ENCODE data around the gene CCL14.
"Not testable (repeated sequence)": the region's sequence is repeated elsewhere in the genome, so short reads cannot be mapped to it uniquely, and the experiment has no call there.

Gene CCL14

DNA sequence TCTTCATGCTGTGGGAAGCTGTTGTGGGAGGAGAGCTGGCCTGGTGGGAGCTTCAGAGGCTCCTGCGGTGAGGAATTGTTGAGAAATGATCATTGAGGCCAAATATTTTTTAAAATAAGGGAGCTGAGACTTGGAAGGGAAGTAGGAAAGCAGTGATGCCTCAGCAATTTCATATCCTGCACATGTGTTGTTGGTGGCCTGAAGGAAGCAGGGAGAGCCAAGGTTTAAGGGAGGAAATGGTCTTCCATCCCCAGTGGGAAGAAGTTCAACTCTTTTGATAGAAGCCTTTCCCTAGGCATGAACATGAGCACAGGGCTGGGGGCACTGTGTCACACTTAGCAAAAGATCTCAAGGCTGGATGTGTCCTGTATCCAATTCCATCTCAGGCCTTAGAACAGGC is at the start of gene CCL14:
Gene CCL14, minus strand, starts transcription at position 87 of the 400 bp plus-strand sequence. Its CDS starts 80 bp downstream, at position 7.
- DNase-seq (ENCODE audit: low read depth, low spot score): no peak

DNA sequence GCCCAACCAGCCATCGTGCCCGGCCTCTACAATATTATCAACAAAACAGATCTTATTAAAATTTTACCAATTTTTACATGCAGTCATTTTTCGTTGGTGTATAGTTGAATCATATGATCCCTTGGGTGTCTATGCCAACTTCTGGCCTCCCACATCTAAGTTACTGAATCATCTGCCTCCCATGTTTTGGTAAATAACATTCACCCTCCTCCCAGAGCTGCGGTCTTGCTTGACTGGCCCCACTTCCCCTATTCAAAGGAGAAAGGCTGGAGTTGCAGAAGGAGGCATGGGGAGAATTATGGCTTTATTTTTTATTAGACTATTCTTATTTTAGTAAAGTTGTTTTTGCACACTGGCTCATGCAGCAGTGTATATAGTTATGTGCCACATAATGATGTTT is 49.7 kb upstream of the CCL14 start:
- no peak for DNase-seq (ENCODE audit: low read depth, low spot score)

DNA sequence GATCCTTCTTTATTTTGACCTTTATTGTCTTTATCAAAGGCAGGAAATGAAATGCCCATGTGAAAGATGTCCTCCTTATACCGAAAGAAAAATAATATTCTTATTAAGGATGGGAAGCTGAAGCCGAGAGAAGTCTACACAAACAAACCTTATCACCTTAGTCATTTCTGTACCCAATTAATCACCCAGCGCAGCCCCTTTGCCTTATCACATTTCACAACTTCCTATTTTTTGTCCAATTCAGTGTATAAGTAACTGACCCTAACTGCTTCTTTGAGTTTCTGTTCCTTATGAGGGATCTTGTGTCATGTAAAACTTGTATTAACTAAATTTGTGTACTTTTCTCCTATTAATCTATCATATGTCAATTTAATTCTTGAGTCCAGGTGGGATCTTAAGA is 47.6 kb upstream of the CCL14 start:
- DNase-seq (ENCODE audit: low read depth, low spot score): no peak

DNA sequence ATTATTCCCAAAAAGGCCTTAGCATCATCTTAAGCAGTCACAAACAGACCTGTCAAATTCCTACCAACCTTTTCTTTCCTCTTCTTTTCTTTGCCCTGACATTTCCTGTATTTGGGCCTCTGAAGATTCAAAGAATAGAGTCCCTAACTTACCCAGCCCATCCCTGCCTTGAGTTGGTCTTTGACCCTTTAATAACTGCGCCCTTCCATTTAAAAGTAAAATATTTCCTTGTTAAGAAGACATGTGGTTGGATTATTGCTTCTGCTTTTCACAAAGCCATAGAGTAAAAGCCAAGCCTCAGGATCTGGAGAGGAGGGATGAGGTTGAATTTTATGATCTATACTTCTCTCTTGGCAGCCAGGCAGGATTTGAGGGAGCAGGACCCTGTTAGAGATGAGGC is 44.4 kb upstream of the CCL14 start:
- no peak for DNase-seq (ENCODE audit: low read depth, low spot score)

DNA sequence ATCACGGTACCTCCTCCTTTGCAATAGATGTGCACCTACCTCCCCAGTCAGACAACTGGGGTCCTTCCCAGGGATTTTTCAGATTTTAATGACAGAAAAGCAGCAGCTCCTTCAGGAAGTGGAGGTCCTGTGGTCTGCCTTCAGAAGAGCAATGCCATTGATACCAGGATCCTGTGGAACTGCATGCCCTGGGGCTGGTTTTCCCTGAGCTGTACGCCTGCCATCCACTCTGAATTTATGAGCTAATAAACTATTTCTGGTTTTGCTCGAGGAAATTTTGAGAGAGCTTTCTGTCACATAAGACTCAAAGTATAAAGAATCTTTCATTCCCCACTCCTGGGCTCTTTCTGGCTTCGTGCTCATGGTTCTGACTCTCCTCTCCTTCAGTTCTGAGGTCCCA is 41.2 kb upstream of the CCL14 start:
- DNase-seq (ENCODE audit: low read depth, low spot score): no peak

DNA sequence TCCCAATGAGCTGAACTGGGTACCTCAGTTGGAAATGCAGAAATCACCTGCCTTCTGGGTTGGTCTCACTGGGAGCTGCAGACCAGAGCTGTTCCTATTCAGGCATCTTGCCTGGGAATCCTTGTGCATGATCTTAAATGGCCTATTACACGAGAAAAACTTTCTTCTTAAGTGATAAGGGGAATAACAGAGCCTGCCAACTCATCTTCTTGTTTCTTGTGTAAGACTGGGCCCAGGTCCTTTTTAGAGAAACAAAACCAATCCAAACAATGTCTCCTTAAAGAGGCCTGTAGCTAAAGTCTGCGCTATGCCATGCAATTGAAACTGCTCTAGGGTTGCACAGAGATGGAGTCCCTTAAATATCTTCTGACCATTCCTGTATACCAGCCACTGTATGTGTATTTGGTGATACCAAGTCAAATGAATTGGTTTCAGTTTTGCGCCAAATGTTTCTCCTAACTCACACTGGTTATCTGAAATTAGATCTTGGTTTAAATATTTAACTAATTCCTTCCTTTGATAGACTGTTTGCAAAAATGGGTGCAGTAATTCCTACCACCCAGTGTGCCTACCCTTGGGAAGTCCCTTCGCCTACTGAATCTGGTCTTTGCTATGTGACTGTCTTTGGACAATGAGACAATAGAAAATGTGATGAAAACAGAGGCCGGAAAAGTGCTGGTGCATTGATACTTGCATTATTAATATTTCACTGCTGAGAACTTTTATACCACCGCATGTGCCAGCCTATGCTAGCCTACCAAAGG is 37.8 kb upstream of the CCL14 start:
- DNase-seq (ENCODE audit: low read depth, low spot score): no peak

DNA sequence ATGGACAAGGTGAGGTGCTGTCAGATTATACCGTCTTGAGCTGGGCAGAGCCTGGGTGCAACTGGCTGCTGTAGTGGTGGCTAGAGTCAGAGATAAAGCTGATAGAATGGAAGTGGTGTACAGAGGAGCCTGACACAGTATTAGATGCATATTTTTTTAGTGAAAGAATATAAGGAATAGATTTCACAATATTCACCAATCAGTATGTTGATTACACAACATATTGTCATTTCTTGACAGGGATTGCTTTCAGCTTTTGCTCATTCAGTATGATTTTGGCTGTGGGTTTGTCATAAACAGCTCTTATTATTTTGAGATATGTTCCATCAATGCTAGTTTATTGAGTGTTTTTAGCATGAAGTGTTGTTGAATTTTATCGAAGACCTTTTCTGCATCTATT is 32.9 kb upstream of the CCL14 start:
- no peak for DNase-seq (ENCODE audit: low read depth, low spot score)

DNA sequence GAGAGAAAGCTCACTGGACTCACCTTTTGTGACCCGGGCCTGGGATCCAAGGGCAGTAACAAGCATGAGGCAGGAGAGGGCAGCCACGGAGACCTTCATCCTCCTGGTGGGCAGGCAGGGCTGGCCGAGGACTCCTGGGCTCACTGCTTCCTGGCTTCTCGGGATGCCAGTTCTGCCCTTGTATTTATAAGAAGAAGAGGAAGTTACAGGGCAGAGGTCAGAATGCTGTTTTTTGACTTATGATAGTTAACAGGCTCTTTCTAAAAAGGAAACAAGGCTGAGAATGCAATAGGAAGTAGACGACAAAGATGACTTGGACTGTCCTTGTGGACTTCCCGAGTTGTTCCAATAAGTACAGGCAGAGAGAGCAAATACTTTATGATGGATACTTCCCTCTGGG is 31.3 kb upstream of the CCL14 start, which contains the start of gene CCL23:
Gene CCL23, minus strand, starts transcription at position 174 of the 400 bp plus-strand sequence. Its CDS starts 75 bp downstream, at position 99.
- DNase-seq (ENCODE audit: low read depth, low spot score): no peak

DNA sequence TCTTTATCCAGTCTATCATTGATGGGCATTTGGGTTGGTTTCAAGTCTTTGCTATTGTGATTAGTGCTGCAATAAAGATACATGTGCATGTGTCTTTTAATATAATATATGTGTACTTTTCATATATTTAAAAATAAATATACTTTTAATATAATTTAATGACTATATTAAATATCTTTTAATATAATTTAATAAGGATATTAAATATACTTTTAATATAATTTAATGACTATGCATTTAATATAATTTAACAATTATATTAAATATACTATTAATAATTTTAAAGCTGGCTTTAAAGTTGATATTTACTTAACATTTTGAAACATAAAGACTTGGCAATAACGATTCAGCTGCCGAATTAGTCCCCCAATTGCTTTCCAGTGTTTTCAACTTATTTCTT is 30.0 kb upstream of the CCL14 start:
- no peak for DNase-seq (ENCODE audit: low read depth, low spot score)

DNA sequence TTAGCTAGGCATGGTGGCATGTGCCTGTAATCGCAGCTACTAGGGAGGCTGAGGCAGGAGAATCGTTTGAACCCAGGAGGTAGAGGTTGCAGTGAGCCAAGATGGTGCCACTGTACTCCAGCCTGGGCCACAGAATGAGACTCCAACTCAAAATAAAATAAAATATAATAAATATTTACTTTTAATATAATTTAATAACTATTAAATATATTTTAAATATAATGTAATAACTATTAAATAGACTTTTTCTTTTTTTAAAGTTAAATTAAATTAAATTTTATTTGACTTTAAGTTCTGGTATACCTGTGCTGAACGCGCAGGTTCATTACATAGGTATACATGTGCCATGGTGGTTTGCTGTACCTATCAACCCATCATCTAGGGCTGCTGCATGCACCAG is 29.4 kb upstream of the CCL14 start:
- not testable (repeated sequence) for DNase-seq (ENCODE audit: low read depth, low spot score)

DNA sequence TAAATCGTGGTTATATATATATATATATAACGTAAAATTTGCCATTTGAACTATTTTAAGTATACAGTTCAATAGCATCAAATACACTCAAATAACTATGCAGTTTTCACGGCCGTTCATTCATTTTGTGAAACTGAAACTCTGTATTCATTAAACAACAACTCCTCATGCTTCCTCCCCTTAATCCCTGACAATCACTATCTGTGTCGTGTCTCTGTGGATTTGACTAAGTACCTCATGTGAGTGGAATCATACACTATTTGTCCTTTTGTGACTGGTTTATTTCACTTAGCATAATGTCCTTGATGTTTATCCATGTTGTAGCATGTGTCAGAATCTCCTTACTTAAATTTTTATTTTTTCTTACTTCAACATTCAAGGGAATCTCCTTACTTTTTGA is 28.4 kb upstream of the CCL14 start:
- no peak for DNase-seq (ENCODE audit: low read depth, low spot score)

DNA sequence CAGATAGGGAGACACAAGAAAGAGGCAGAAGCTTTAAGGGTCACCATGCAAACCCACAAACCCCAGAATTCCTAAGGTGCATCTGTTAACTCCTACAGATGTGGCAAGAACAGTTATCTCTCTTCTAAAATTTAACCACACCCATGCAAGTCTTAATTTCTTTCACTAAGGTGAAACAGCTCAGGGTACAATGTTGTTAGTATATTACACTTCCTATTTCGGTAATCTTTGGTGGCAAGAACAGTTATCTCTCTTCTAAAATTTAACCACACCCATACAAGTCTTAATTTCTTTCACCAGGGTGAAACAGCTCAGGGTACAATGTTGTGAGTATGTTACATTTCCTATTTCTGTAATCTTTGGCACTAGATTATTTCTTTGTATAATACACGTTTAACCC is 24.7 kb upstream of the CCL14 start:
- no peak for DNase-seq (ENCODE audit: low read depth, low spot score)

DNA sequence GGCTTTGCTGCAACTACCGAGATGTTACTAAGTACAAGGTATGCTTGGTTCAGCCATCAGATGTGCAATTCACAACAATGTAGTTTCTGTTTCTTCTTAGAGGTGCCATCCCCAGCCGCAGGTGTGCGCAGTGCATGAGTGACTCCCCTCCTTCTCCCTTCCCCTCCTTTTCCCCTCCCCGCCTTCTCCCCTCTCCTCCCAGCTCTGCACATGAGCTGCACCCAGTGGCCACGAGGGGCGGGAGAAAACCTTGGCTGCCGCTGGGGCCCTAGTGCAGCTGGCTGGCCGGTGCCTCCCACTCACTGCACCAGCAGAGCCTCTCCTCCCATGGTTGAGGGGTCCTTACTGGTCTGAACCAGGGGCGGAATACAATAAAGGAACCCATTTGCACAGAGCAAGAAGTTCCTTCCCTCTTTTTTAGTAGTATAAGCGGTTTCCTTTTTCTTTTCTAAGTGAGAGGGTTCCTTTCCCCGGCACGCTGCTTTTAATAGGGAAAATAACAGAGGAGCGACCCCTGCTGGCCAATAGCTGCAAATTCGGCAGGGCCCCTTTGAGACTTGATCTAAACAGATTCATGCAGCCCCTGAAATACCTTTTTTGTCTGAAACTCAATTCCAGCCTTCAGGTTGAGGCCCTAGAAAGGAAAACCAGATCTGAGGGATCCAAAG is 22.6 kb upstream of the CCL14 start:
- peak; percentile 59 for DNase-seq (ENCODE audit: low read depth, low spot score)

DNA sequence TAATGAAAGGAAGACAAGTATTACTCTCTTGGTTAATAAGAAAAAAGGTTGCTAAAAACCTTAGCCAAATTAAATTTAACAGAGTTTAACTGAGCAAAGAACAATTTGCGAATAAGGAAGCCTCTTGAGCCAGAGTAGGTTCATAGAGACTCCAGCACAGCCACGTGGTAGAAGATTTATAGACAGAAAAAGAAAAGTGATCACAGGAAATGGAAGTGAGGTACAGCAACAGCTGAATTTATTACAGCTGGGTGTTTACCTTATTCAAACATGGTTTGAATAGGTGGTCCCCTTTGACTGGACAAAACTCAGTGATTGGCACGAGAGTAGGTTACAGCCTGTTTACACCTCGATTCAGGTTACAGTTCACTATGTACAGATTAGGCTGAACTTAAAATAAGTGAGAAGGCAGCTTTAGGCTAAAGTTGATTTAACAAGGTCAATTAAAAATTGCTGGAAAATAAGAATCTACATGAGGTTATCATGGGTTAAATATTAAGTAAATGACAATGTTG is 18.1 kb upstream of the CCL14 start:
- no peak for DNase-seq (ENCODE audit: low read depth, low spot score)

DNA sequence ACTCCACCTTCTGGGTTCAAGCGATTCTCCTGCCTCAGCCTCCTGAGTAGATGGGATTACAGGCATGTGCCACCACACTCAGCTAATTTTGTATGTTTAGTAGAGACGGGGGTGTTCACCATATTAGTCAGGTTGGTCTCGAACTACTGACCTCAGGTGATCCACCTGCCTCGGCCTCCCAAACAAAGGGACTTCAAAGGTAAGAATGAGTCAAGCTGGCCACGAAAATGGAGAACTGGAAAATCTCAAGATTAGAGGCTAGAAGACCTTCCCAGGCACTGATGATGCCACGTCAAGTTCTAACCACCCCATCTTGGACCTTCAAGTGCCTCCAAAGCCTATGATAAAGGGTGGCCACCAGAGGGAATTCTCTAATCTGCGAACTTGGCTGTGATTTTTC is 16.1 kb upstream of the CCL14 start:
- no peak for DNase-seq (ENCODE audit: low read depth, low spot score)

DNA sequence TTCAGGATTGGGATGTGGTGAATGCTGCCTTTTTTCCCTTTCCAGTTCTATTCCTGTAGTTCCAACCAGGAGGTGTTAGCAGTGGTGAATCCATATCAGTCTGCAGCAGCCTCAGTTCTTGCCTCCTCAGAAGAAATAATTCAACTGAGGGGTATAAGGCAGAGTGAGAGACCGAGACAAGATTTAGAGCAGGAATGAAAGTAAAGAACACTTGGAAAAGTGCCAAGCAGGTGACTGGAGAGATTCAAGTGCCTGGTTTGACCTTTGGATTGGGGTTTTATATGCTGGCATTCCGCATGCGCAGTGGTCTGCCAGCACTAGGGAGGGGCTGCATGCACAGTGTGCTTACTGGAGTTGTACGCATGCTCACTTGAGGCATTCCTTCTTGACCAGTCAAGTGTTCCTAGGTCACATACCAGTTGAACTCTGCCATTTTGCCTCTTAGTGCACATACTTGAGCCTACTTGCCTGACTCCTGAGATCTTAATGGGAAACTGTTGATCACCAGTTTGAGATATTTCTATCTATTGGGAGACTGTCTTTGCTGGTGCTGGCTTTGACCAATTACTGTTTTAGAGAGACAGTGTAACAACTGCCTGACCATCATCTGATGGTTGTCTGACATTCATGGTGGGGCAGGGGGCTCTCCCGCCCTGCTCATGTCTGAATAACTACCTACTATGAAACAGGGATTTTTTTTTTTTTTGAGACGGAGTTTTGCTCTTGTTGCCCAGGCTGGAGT is 15.5 kb upstream of the CCL14 start:
- no peak for DNase-seq (ENCODE audit: low read depth, low spot score)

DNA sequence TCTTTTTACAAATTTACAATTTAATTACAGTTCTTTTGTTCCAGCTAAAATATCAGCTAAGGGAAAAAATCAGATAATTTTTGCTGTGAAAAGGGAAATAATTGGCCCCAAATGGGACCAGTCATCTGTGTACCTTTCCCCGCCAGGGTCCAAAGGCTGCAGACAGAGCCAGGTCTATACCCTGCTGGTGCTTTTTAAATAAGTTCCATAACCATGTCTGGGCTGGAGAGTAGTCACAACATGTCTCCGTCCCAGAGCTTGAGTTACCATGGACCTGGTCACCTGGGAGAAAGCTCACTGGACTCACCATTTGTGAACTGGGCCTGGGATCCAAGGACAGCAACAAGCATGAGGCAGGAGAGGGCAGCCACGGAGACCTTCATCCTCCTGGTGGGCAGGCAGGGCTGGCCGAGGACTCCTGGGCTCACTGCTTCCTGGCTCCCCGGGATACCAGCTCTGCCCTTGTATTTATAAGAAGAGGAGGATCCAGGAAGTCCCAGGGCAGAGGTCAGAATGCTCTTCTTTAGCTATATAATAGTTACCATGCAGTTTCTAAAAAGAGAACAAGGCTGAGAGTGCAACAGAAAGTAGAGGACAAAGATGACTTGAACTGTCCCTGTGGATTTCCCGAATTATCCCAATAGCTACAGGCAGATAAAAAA is 14.7 kb upstream of the CCL14 start, which contains the start of gene CCL15:
Gene CCL15, minus strand, starts transcription at position 444 of the 662 bp plus-strand sequence. Its CDS starts 61 bp downstream, at position 383.
- DNase-seq (ENCODE audit: low read depth, low spot score): no peak

DNA sequence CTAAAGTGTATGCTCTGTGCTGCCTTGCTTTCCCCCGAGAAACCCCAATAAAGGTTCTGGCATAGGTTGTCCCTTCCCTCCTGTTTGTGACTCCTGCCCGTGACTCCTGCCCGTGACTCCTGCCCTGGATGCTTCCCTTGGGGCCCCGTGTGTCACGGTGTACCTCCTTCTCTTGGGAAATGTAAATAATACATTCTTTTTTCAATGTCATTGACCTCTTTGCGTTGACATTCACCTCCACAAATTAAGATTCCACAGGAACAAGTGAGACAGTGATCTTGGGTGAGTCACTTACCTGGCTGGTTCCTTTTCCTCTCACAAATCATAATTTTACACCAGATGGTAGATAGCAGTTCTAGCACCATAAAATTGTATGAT is 14.2 kb upstream of the CCL14 start:
- DNase-seq (ENCODE audit: low read depth, low spot score): no peak

DNA sequence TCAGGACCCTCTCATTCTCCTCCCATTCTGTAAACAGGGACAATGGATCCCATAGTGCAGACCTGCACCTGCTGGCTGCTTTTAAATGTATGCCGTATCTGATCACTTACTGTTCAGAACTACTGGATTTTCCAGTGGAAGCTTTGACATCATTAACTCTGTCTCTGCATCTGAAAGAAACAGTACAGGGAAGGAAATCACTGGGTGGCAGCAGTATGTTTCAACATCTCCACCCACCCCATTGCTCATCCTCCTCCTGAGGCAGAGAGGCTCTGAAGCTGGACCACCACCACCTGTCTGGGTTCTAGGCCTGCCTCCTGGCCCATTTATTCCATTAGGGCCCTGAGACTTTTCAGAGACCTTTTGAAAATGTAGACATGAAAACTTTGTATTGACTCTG is 12.2 kb upstream of the CCL14 start:
- no peak for DNase-seq (ENCODE audit: low read depth, low spot score)

DNA sequence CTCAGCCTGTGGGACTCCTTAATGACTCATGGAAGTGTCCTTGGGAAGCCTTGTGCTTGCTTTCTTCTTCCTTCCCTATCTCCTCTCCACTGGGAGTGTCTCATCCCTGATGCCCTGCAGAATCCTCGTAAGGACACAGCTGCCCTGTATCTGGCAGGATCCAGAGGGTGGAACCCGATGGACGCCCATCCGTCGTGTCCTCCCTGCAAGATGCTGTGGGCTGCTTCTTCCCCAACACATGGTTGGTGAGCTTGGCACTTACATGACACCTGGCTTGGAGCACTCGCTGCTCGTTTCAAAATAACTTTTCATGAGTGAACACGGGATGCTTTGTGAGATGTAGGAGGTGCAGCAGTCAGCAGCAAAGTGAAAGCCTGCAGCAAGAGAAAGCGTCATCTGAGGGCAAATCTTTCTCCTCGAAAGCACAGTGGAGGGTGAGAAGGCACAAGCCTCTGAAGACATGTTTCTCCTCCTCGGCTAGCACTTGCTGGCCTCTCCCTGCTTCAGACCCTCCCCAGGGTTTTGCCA is 11.6 kb upstream of the CCL14 start:
- DNase-seq (ENCODE audit: low read depth, low spot score): no peak

DNA sequence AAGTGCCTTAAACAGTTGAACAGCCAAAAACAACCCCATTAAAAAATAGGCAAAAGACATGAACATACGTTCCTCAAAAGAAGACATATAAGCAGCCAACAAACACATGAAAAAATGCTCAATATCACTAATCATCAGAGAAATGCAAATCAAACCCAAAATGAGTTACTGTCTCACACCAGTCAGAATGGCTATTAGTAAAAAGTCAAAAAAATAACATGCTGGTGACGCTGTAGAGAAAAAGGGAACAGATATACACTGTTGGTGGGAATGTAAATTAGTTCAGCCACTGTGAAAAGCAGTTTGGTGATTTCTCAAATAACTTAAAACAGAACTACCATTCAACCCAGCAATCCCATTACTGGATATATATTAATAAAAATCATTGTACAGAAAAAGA is 8.8 kb upstream of the CCL14 start:
- DNase-seq (ENCODE audit: low read depth, low spot score): not testable (repeated sequence)
